Hepatocyte (in vitro differentiated cells): ENCODE measurements around the gene FAM216A. TPM values are rescaled to one million over a fixed set of nuclear protein-coding genes. Genes with fewer than 3 reads are reported as not detected.

Experiments
- DNase-seq: peaks from one replicate; pipeline ENCODE4 v3.0.0-alpha.2; 2016; ENCODE audit warnings: low spot score
- H2AFZ ChIP-seq: fragments of 200-600 bp; sonication (generic); 2 replicates; pipeline ENCODE4 v1.6.0; 2016; ENCODE audit warnings: antibody characterized with exemption, mild to moderate bottlenecking
- H3K27ac ChIP-seq: fragments of 200-600 bp; sonication (generic); 2 replicates; pipeline ENCODE4 v1.5.1; 2016; ENCODE audit warnings: mild to moderate bottlenecking
- H3K27me3 ChIP-seq: fragments of 200-600 bp; sonication (generic); 2 replicates; pipeline ENCODE4 v1.6.1; 2016
- H3K36me3 ChIP-seq: fragments of 200-600 bp; sonication (generic); replicated peaks from 2 replicates; pipeline ENCODE4 v1.5.1; 2016; ENCODE audit warnings: low read depth; ENCODE audit not compliant: insufficient read depth
- H3K4me1 ChIP-seq: fragments of 200-600 bp; sonication (generic); 2 replicates; pipeline ENCODE4 v1.5.1; 2016; ENCODE audit warnings: mild to moderate bottlenecking, moderate library complexity; ENCODE audit not compliant: insufficient read depth
- H3K4me2 ChIP-seq: fragments of 200-600 bp; sonication (generic); 2 replicates; pipeline ENCODE4 v1.6.0; 2016
- H3K4me3 ChIP-seq: fragments of 200-600 bp; sonication (generic); 2 replicates; pipeline ENCODE4 v1.5.1; 2016; ENCODE audit warnings: mild to moderate bottlenecking
- H3K79me2 ChIP-seq: fragments of 200-600 bp; sonication (generic); 2 replicates; pipeline ENCODE4 v1.6.0; 2017; ENCODE audit warnings: mild to moderate bottlenecking
- H3K9me2 ChIP-seq: fragments of 200-600 bp; sonication (generic); replicated peaks from 2 replicates; pipeline ENCODE4 v1.6.0; 2017; ENCODE audit warnings: mild to moderate bottlenecking; ENCODE audit not compliant: insufficient read depth
- H3K9me3 ChIP-seq: fragments of 200-600 bp; sonication (generic); 2 replicates; pipeline ENCODE4 v1.5.1; 2016; ENCODE audit warnings: low read depth, mild to moderate bottlenecking
- H4K20me1 ChIP-seq: fragments of 200-600 bp; sonication (generic); 2 replicates; pipeline ENCODE4 v1.6.0; 2016; ENCODE audit warnings: mild to moderate bottlenecking; ENCODE audit not compliant: insufficient read depth, poor library complexity, severe bottlenecking
- CTCF ChIP-seq: fragments of 200-600 bp; sonication (generic); IDR thresholded peaks from 2 replicates; pipeline ENCODE4 v1.5.1; 2016; ENCODE audit warnings: antibody characterized with exemption, mild to moderate bottlenecking; ENCODE audit not compliant: poor library complexity
- EZH2 ChIP-seq: fragments of 200-600 bp; sonication (generic); IDR thresholded peaks from 2 replicates; pipeline ENCODE4 v1.6.1; 2016; ENCODE audit warnings: antibody characterized with exemption, mild to moderate bottlenecking, borderline replicate concordance
- EZH2phosphoT487 ChIP-seq: fragments of 200-600 bp; sonication (generic); IDR thresholded peaks from one replicate; pipeline ENCODE4 v1.6.1; 2018; ENCODE audit warnings: antibody characterized with exemption, mild to moderate bottlenecking, low read depth, moderate library complexity; ENCODE audit not compliant: unreplicated experiment, severe bottlenecking
- WGBS: methylation state at CpG from one replicate; pipeline ENCODE4 v1.1.6; 2016; ENCODE audit warnings: low lambda C conversion rate; ENCODE audit errors: missing lambda C conversion rate; 5-methylcytosine and 5-hydroxymethylcytosine counted together
- polyA plus RNA-seq: library from polyadenylated mRNA; unstranded; fragments of >200 nt; fragmentation: Nextera tagmentation; extraction: Ambion mirVana; gene quantifications from 2 replicates; pipeline ENCODE4 v1.2.1, GENCODE V29; 2016
- total RNA-seq: library from RNA; depleted of rRNA; stranded (reverse); fragments of >200 nt; gene quantifications from 2 replicates; pipeline ENCODE4 v1.2.3, GENCODE V29; 2014

The FAM216A gene
- total and polyA plus RNA-seq, 2 experiments from 2014 or later, result 8.3 to 8.4 TPM

DNA sequence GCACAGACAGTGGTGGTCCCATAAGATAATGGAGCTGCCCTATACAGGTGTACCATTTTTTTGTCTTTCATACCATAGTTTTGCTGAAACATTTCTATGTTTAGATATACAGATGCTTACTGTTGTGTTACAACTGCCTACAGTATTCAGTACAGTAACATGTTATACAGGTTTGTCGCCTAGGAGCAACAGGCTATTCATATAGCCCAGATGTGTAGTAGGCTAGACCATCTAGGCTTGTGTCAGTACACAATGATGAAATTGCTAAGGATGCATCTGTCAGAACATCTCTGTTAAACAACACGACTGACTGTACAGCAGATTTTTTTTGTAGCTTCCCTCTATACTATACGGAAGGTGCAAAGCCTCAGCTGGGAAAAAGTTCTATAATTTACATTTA lies 64.0 kb downstream of the FAM216A start:
- no peak overlapping the region for H3K27ac ChIP-seq
- TF ChIP-seq CTCF, result no peak
- TF ChIP-seq EZH2, result no peak
- TF ChIP-seq EZH2phosphoT487, result no peak
- 96% methylated on average over 3 of the region's 3 CpGs for WGBS

DNA sequence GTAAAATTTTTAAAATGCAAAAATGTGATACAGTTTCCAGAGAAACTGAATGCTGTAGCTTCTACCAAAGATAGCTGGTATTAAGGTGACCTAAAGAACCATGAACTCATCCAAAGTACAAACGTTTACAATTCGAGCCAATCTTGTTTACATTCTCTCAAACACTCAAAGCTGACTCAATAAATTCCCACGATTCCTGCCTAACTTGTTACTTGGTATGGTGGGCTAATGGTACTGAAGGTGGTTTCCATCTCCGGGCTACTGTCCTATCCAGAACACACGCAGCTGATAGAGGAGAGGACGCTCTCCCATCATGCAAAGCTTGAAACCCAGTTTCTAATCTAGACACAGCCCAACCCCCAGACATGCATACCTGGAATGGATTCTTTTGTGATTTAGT lies 65.0 kb downstream of the FAM216A start:
- Histone ChIP-seq H3K4me2 (peak overlapping the region; percentile 12), H3K4me3 (no peak overlapping the region), H3K36me3 (no peaks in the 10 kb centered on the region), H2AFZ (no peak overlapping the region), H3K9me2 (no peaks in the 10 kb centered on the region), H3K4me1 (peaks cover 16% of the 10 kb centered on the region), H3K27me3 (no peaks in the 10 kb centered on the region), H4K20me1 (no peaks in the 10 kb centered on the region), H3K79me2 (peaks cover 10% of the 10 kb centered on the region), H3K9me3 (no peaks in the 10 kb centered on the region), H3K27ac (peak overlapping the region; percentile 26)
- peak; percentile 20 for DNase-seq
- TF ChIP-seq EZH2phosphoT487 (no peak), CTCF (no peak), EZH2 (no peak)
- WGBS, result 32% methylated on average over 6 of the region's 6 CpGs

More for the DNA sequence above, 64.0 kb downstream of the FAM216A start:
- Histone ChIP-seq H3K4me1 (peaks cover 16% of the 10 kb centered on the region), H3K36me3 (no peaks in the 10 kb centered on the region), H3K4me3 (no peak overlapping the region), H3K4me2 (no peak overlapping the region), H2AFZ (no peak overlapping the region), H3K9me2 (no peaks in the 10 kb centered on the region), H3K27me3 (no peaks in the 10 kb centered on the region), H4K20me1 (no peaks in the 10 kb centered on the region), H3K79me2 (peaks cover 10% of the 10 kb centered on the region), H3K9me3 (no peaks in the 10 kb centered on the region)
- no peak for DNase-seq

DNA sequence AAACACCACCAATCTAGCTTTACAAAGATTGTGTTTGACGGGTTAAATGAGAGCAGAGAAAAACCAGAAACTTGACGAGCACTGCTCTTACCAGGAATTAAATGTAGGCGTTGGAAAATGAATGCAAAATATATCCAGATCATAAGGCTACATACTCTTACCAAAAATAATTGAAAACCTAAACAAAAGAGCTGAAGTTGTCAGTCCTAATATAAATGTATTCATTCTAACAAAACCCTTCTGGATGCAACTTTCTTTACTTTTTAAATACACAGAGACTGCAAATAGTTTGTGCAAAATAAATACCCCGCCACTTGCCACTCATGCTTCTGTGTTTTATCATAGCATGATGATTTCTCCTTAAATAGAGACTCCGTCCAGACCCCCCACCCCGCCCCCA lies 66.2 kb downstream of the FAM216A start:
- Histone ChIP-seq H3K4me3 (no peak overlapping the region), H3K27ac (no peak overlapping the region), H3K4me1 (peaks cover 16% of the 10 kb centered on the region), H4K20me1 (no peaks in the 10 kb centered on the region), H3K9me3 (no peaks in the 10 kb centered on the region), H3K36me3 (no peaks in the 10 kb centered on the region), H2AFZ (no peak overlapping the region), H3K9me2 (no peaks in the 10 kb centered on the region), H3K27me3 (no peaks in the 10 kb centered on the region), H3K79me2 (peaks cover 10% of the 10 kb centered on the region), H3K4me2 (no peak overlapping the region)
- no peak for TF ChIP-seq EZH2
- no peak for TF ChIP-seq CTCF
- no peak for TF ChIP-seq EZH2phosphoT487
- DNase-seq, result no peak
- 89% methylated on average over 6 of the region's 6 CpGs for WGBS
